Fibroblast of pulmonary artery (primary cell): ENCODE data around the gene ARL5C.
A peak's percentile ranks its signal among the peaks of the same experiment; 100 is the strongest.
"Not testable (repeated sequence)": the region's sequence is repeated elsewhere in the genome, so short reads cannot be mapped to it uniquely, and the experiment has no call there.

Experiments
- DNase-seq: peaks from one replicate; pipeline ENCODE4 v3.0.0-alpha.2; 2010; ENCODE audit warnings: low read depth
- H3K4me3 ChIP-seq: replicated peaks from 2 replicates; pipeline ENCODE4 v1.5.1; 2011; ENCODE audit warnings: low read depth, mild to moderate bottlenecking, control low read depth, low read length, moderate library complexity
- CTCF ChIP-seq: IDR thresholded peaks from 2 replicates; pipeline ENCODE4 v1.5.1; 2011; ENCODE audit warnings: mild to moderate bottlenecking, control low read depth, low read length, inconsistent platforms; ENCODE audit errors: missing control alignments

ARL5C gene

GRCh38 chr17:39132192-39132610 is 33.8 kb downstream of the ARL5C start:
- no peak overlapping the region for H3K4me3 ChIP-seq
- DNase-seq = peak; percentile 89
- no peak for TF ChIP-seq CTCF

GRCh38 chr17:39131616-39132015 is 34.3 kb downstream of the ARL5C start:
- no peak for TF ChIP-seq CTCF
- peak; percentile 5 for DNase-seq
- H3K4me3 ChIP-seq = no peak overlapping the region

GRCh38 chr17:39130205-39130604 is 35.8 kb downstream of the ARL5C start:
- no peak overlapping the region for H3K4me3 ChIP-seq
- DNase-seq = no peak
- no peak for TF ChIP-seq CTCF

- DNase-seq, H3K4me3 ChIP-seq: not testable (repeated sequence)
Measured at GRCh38 chr17:39129544-39129943, 36.4 kb downstream of the ARL5C start.

- DNase-seq = no peak
- no peak for TF ChIP-seq CTCF
- no peak overlapping the region for H3K4me3 ChIP-seq
Measured at GRCh38 chr17:39126436-39126835, 39.5 kb downstream of the ARL5C start.

GRCh38 chr17:39125143-39125875 is 40.7 kb downstream of the ARL5C start:
- DNase-seq = no peak
- no peak for TF ChIP-seq CTCF
- H3K4me3 ChIP-seq = no peak overlapping the region

- no peak for DNase-seq
Measured at GRCh38 chr17:39123627-39124026, 42.3 kb downstream of the ARL5C start.

More at GRCh38 chr17:39123627-39124026, 42.3 kb downstream of the ARL5C start:
- TF ChIP-seq CTCF = no peak
- H3K4me3 ChIP-seq = no peak overlapping the region
